ENCODE measurements around the gene KRT20. TPM values are rescaled to one million over a fixed set of nuclear protein-coding genes. Genes with fewer than 3 reads are reported as not detected.

KRT20 gene
- total RNA-seq, 4 donors from 2014 or later, result not detected

- no peak for TF ChIP-seq CTCF (IDR thresholded peaks at IDR 0.05; ENCODE audit: low read depth)
Measured at GRCh38 chr17:40862985-40863733, 21.9 kb downstream of the KRT20 start.

DNA sequence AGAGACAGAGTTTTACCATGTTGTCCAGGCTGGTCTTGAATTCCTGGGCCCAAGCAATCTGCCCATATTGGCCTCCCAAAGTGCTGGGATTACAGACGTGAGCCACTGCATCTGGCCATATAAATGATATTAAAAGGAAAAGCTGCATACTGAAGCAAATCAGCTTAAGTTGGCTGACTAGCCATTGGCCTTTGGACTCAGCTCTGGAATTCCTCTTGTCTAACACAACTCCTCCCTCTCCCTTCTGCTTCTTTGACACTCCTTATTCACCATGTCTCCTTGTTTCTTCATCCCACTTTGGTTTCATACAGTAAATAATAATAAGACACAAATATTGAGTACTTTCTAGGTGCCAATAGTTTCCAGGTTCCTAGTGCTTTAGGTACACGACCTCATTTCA is 25.5 kb downstream of the KRT20 start:
- no peak for TF ChIP-seq CTCF (IDR thresholded peaks at IDR 0.05; ENCODE audit: low read depth)

DNA sequence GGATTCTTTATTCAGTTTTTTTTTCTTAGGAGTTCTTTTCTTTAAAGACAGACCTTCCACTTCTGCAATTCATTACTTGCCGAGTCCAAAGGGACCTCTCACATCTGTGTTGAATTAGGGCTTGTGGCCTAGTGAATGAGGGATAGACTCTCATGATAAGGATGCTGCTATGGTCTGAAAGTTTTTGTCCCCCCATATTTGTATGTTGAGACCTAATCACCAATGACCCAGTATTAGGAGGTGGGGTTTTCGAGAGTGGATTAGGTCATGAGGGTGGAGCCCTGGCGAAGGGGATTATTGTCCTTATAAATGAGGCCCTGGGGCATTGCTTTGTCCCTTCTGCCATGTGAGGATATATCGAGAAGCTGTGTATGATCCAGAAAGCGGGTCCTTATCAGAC is 27.5 kb downstream of the KRT20 start:
- no peak for TF ChIP-seq CTCF (IDR thresholded peaks at IDR 0.05; ENCODE audit: low read depth)

- TF ChIP-seq CTCF (IDR thresholded peaks at IDR 0.05; ENCODE audit: low read depth), result no peak
Measured at GRCh38 chr17:40854175-40854814, 30.7 kb downstream of the KRT20 start.

DNA sequence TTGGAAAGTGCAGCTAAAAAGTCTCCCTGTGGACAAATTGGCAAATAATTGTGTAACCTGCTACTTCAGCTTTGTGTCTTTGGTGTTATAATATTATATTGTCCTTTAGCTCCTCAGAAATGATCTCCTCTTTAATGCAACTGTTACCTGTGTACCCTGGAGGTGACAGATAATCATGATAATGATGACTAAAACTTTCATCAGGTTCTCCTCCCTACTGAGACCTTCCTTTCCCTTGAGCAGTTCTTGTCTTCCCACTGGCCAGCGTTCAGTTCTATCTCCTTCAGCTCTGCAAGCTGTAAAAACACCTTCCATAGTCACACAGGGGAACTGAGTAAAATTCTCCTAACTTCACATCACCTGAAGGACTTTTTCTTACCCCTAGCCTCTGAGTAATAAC is 32.7 kb downstream of the KRT20 start:
- TF ChIP-seq CTCF (IDR thresholded peaks at IDR 0.05; ENCODE audit: low read depth), result no peak

GRCh38 chr17:40850293-40850972 is 34.6 kb downstream of the KRT20 start:
- no peak for TF ChIP-seq CTCF (IDR thresholded peaks at IDR 0.05; ENCODE audit: low read depth)

DNA sequence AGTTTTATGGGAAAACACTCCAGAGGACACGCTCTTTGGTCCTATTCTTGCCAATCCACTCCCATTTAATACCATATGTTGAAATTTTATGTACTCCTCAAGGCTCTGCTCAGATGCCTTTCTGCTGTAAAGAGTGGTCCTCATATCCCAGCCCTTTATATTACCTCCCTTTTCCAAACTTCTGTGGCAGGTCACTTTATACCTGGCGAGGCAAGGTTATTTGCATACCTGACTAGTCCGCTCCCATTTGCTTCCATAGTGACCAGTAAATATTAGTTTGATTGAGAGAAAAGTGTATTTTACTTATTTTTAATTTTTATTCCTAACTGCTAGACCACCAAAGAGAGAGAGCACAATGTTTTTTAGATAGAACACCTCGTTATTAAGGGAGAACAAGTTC is 35.3 kb downstream of the KRT20 start:
- TF ChIP-seq CTCF (IDR thresholded peaks at IDR 0.05; ENCODE audit: low read depth), result no peak

Measured in subcutaneous adipose tissue (tissue), 4 donors.